Epithelial cell of prostate (primary cell): ENCODE data around the gene NR1H4.

ENCODE experiments used
- DNase-seq: peaks from one replicate; pipeline ENCODE4 v3.0.0-alpha.2; 2011; ENCODE audit warnings: low read depth, low spot score
- H3K27ac ChIP-seq: fragments of 450-650 bp; 2 replicates; pipeline ENCODE4 v1.5.1; 2017; ENCODE audit warnings: mild to moderate bottlenecking

Gene NR1H4

GRCh38 chr12:100612606-100613005, 138.9 kb downstream of the NR1H4 start:
- H3K27ac ChIP-seq: no peak overlapping the region
- DNase-seq: no peak
